A549 (cell line): ENCODE data around the gene JAKMIP1. TPM values are rescaled to one million over a fixed set of nuclear protein-coding genes. Genes with fewer than 3 reads are reported as not detected.
A peak's percentile ranks its signal among the peaks of the same experiment; 100 is the strongest.

Experiments used
- ATAC-seq, 2 experiments: fragments of 200-7000 bp in 1 of 2; fragments of >200 bp in 1 of 2; cut with Nextera tagmentation in 1 of 2; cut with Tn5 transposase in 1 of 2; 3 replicates each; pipeline versions ENCODE4 v1.8.0 to v1.9.1; 2018 to 2020; ENCODE audit warnings: mild to moderate bottlenecking in 1 of 2, moderate library complexity in 1 of 2
- CTCF ChIA-PET: fragments of 300-600 bp; sonication (Branson Sonifier 250); formaldehyde crosslinking; extraction: SDS; loops from one replicate; lab custom pipeline; 2021; ENCODE audit warnings: antibody characterized with exemption, inconsistent platforms; lab: Yijun Ruan, JAX
- POLR2A ChIA-PET: fragments of 350-600 bp; formaldehyde crosslinking; extraction: SDS; loops from one replicate; lab custom pipeline; 2021; ENCODE audit warnings: antibody characterized with exemption, inconsistent platforms; lab: Yijun Ruan, JAX
- DNase-seq, 2 experiments: peaks; one replicate each; pipeline versions ENCODE4 v3.0.0 to v3.0.0-alpha.2; 2011 to 2016; ENCODE audit warnings: low read depth in 1 of 2, low spot score in 1 of 2
- FAIRE-seq: peaks from 2 replicates; lab custom pipeline; 2011; peaks lifted over from hg19 to GRCh38; lab: Jason Lieb, UNC
- H3K27ac ChIP-seq, 2 experiments: fragments of >200 bp; sonication (Bioruptor Twin); formaldehyde crosslinking; 3 replicates each; pipeline ENCODE4 v1.5.1; 2016 to 2017
- H3K4me1 ChIP-seq: fragments of >200 bp; sonication (Bioruptor Twin); formaldehyde crosslinking; 3 replicates; pipeline ENCODE4 v1.6.1; 2016
- H3K4me2 ChIP-seq: fragments of >200 bp; sonication (Bioruptor Twin); formaldehyde crosslinking; 3 replicates; pipeline ENCODE4 v1.6.1; 2016
- H3K4me3 ChIP-seq: fragments of >200 bp; sonication (Bioruptor Twin); formaldehyde crosslinking; 3 replicates; pipeline ENCODE4 v1.5.1; 2016
- H3K9me3 ChIP-seq: fragments of >200 bp; sonication (Bioruptor Twin); formaldehyde crosslinking; 3 replicates; pipeline ENCODE4 v1.6.1; 2016
- BHLHE40 ChIP-seq: IDR thresholded peaks from 2 replicates; pipeline ENCODE4 v1.6.1; 2012; ENCODE audit warnings: low read depth, low read length, inconsistent platforms
- CBX8 ChIP-seq: fragments of 200-600 bp; sonication (generic); IDR thresholded peaks from 2 replicates; pipeline ENCODE4 v1.6.1; 2016
- CHD2 ChIP-seq: fragments of 150-350 bp; IDR thresholded peaks from 2 replicates; pipeline ENCODE4 v1.6.1; 2014; ENCODE audit warnings: low read length; ENCODE audit not compliant: partially characterized antibody
- ESRRA ChIP-seq: fragments of 150-350 bp; IDR thresholded peaks from 2 replicates; pipeline ENCODE4 v1.6.1; 2014; ENCODE audit warnings: mild to moderate bottlenecking, low read length, borderline replicate concordance
- FOSB ChIP-seq: fragments of 250-450 bp; sonication (Bioruptor Pico); IDR thresholded peaks from 2 replicates; pipeline ENCODE4 v1.5.0; 2020; ENCODE audit warnings: mild to moderate bottlenecking, moderate library complexity
- FOSL2 ChIP-seq, 2 experiments: fragments of 450-650 bp in 1 of 2; fragments of >200 bp in 1 of 2; sonication (Bioruptor Twin) in 1 of 2; formaldehyde crosslinking; IDR thresholded peaks; 2 replicates each; pipeline versions ENCODE4 v1.5.0 to v1.6.1; 2016 to 2020; ENCODE audit warnings: mild to moderate bottlenecking in 1 of 2, moderate library complexity in 1 of 2
- JUNB ChIP-seq: fragments of >200 bp; sonication (Bioruptor Twin); formaldehyde crosslinking; IDR thresholded peaks from 2 replicates; pipeline ENCODE4 v1.6.1; 2016
- KDM1A ChIP-seq: fragments of 200-600 bp; sonication (generic); IDR thresholded peaks from 2 replicates; pipeline ENCODE4 v1.6.1; 2016; ENCODE audit warnings: low read depth, mild to moderate bottlenecking
- MAFK ChIP-seq: fragments of 450-650 bp; IDR thresholded peaks from 2 replicates; pipeline ENCODE4 v1.6.1; 2014; ENCODE audit not compliant: partially characterized antibody
- PHF8 ChIP-seq: fragments of 200-600 bp; sonication (generic); IDR thresholded peaks from 2 replicates; pipeline ENCODE4 v1.6.1; 2016; ENCODE audit warnings: low read depth, mild to moderate bottlenecking, antibody characterized with exemption, moderate library complexity, borderline replicate concordance
- POLR2AphosphoS2 ChIP-seq: conservative IDR thresholded peaks from 2 replicates; pipeline ENCODE4 v1.6.1; 2012; ENCODE audit warnings: low read length, improper control_type of control experiment, inconsistent platforms
- RCOR1 ChIP-seq: fragments of 150-350 bp; IDR thresholded peaks from 2 replicates; pipeline ENCODE4 v1.6.1; 2014; ENCODE audit warnings: antibody characterized with exemption, low read length, low read depth
- RFX5 ChIP-seq: fragments of 450-650 bp; IDR thresholded peaks from 2 replicates; pipeline ENCODE4 v1.7.1; 2014; ENCODE audit warnings: antibody characterized with exemption, mild to moderate bottlenecking, moderate library complexity
- RNF2 ChIP-seq: fragments of 200-600 bp; sonication (generic); IDR thresholded peaks from 2 replicates; pipeline ENCODE4 v1.6.1; 2016; ENCODE audit warnings: low read depth, mild to moderate bottlenecking, antibody characterized with exemption, moderate library complexity, borderline replicate concordance
- SMC3 ChIP-seq: fragments of >200 bp; sonication (Bioruptor Twin); formaldehyde crosslinking; IDR thresholded peaks from 3 replicates; pipeline ENCODE4 v1.6.1; 2018; ENCODE audit warnings: inconsistent platforms
- ZFP36 ChIP-seq: fragments of 450-650 bp; IDR thresholded peaks from 2 replicates; pipeline ENCODE4 v1.6.1; 2014; ENCODE audit warnings: borderline replicate concordance; ENCODE audit not compliant: partially characterized antibody
- ZSCAN20 ChIP-seq: fragments of 250-450 bp; sonication (Bioruptor Pico); IDR thresholded peaks from 2 replicates; pipeline ENCODE4 v1.8.0; 2022; ENCODE audit warnings: mild to moderate bottlenecking, moderate library complexity
- WGBS: methylation state at CpG from one replicate; pipeline ENCODE4 v1.1.6; 2017; ENCODE audit errors: missing lambda C conversion rate; 5-methylcytosine and 5-hydroxymethylcytosine counted together
- polyA plus RNA-seq, 4 experiments: library from polyadenylated mRNA; depleted of rRNA in 3 of 4; stranded (reverse); fragments of >200 nt; fragmentation: RNase III in 1 of 4; extraction: RNeasy Plus Mini Kit Qiagen cat#74134 plus additional on column Dnase treatment in 1 of 4; gene quantifications; 2 replicates in 3 of 4; 3 replicates in 1 of 4; pipeline ENCODE4 v1.2.3, GENCODE V29; 2011 to 2017
- TF ChIP-seq, protein P1 (sequence below): fragments of >200 bp; sonication (Bioruptor Twin); formaldehyde crosslinking; IDR thresholded peaks from 3 replicates; pipeline ENCODE4 v1.5.1; 2016
- TF ChIP-seq, protein P2 (sequence below): fragments of 450-650 bp; IDR thresholded peaks from 2 replicates; pipeline ENCODE4 v1.6.1; 2014; ENCODE audit warnings: antibody characterized with exemption

JAKMIP1 gene
- polyA plus RNA-seq, 2 of the 4 experiments (the other 2 are of a cell fraction): not detected

- Histone ChIP-seq H3K9me3 (no peaks in the 10 kb centered on the region), H3K4me1 (no peaks in the 10 kb centered on the region)
- ATAC-seq: no peak
- 5% methylated on average over 4 of the region's 4 CpGs for WGBS
- CTCF ChIA-PET: no interaction called here
- TF ChIP-seq RNF2 (peak; percentile 73; the same call in 1 of the 2 replicates), CBX8 (peak; percentile 88)
- TF ChIP-seq, protein P1, sequence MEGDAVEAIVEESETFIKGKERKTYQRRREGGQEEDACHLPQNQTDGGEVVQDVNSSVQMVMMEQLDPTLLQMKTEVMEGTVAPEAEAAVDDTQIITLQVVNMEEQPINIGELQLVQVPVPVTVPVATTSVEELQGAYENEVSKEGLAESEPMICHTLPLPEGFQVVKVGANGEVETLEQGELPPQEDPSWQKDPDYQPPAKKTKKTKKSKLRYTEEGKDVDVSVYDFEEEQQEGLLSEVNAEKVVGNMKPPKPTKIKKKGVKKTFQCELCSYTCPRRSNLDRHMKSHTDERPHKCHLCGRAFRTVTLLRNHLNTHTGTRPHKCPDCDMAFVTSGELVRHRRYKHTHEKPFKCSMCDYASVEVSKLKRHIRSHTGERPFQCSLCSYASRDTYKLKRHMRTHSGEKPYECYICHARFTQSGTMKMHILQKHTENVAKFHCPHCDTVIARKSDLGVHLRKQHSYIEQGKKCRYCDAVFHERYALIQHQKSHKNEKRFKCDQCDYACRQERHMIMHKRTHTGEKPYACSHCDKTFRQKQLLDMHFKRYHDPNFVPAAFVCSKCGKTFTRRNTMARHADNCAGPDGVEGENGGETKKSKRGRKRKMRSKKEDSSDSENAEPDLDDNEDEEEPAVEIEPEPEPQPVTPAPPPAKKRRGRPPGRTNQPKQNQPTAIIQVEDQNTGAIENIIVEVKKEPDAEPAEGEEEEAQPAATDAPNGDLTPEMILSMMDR: no peak
- TF ChIP-seq, all 56 proteins: peak for 2
- Histone ChIP-seq H3K4me2 (no peak overlapping the region), H3K27ac (no peak overlapping the region), H3K4me3 (no peak overlapping the region)
- DNase-seq (no peak), FAIRE-seq (no peak)
- POLR2A ChIA-PET: no interaction called here
Measured at GRCh38 chr4:6183740-6184139, 16.6 kb downstream of the JAKMIP1 start.

DNA sequence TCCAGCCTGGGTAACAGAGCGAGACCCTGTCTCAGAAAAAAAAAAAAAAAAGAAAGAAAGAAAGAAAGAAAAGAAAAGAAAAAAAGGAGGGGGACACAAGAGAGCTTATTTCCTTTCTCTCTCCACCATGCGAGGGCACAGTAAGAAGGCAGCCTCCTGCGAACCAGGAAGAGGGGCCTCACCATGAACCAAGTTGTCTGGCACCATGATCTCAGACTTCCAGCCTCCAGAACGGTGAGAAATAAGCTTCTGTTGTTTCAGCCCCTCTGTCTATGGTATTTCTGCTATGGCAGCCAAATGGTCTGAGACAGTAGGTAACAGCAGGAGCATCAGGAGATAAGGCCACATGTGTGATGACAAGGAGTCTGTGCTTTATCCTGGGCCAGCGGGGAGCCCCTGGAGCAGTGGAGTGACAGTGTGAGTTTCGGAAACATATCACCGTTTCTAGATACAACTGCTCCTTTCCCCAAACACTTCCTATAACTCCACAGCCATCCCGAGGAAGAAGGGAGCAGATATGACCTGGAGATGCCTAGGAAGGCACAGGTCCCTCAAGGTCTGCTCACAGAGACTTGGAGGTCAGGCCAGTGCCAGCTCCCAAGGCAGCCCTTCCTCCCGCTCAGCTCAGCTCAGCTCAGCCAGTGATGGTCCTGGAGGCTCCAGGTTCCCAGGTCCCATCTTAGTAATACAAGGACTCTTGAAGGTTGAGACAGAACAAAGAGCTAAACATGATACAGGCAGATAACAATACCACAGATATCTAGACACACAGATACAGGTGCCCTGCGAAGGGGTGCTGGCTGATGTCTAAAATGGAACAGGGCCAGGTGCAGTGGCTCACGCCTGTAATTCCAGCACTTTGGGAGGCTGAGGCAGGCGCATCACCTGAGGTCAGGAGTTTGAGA lies 17.7 kb downstream of the JAKMIP1 start:
- DNase-seq (no peak), FAIRE-seq (no peak), ATAC-seq (no peak)
- H3K4me1 ChIP-seq: no peaks in the 10 kb centered on the region; the same call in 2 of the 3 replicates
- TF ChIP-seq FOSB (CRISPR knock-in tag): no peak
- CTCF ChIA-PET: no interaction called here
- H3K27ac ChIP-seq: no peak overlapping the region
- H3K4me2 ChIP-seq: no peak overlapping the region
- no peak overlapping the region for H3K4me3 ChIP-seq
- H3K9me3 ChIP-seq: no peaks in the 10 kb centered on the region
- 33% methylated on average over 9 of the region's 12 CpGs for WGBS
- POLR2A ChIA-PET: no interaction called here

DNA sequence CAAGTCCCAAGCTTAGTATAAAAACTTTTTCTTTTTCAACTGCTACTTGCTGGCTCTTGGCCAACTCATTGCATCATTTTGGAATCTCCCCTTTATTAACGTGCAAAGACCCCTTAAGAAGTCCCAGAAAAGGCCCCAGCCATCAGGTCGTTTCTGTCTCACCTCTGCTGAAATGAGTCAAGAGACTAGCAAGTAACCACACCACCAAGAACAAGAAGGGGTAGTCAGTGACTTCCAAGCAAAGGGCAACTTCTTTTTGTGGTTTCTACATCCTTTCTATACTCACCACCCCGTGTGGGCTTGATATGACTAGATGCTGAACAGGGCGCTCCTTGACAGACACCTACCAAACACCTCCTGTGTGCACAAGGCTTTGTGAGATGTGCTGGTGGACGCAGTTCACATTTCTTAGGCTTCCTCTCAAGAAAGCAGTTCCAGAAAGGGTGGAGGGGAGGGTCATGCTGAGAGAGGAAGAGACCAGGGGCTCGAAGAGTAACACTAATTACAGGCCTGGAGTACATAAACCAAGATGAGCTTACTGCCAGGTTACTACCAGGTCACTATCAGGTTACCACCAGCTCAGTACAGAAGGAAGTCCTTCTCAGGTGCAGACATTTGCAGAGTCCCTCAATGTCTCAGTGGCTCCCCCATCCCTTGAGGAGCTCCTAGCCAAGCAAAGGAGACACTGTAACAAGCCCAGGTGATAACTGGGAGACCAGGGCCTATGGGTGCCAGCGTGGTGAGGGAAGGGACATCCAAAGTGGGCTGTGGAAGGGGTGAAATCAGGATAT lies 19.3 kb downstream of the JAKMIP1 start:
- POLR2A ChIA-PET: no interaction called here
- ATAC-seq: no peak; a peak in 1 of 6 replicates

GRCh38 chr4:6179362-6179761 lies 21.0 kb downstream of the JAKMIP1 start:
- Histone ChIP-seq H3K9me3 (no peaks in the 10 kb centered on the region), H3K4me1 (no peaks in the 10 kb centered on the region; the same call in 2 of the 3 replicates), H3K4me2 (no peak overlapping the region), H3K27ac (no peak overlapping the region), H3K4me3 (no peak overlapping the region)
- WGBS: no CpG with 5 or more reads among the region's 1 CpG
- DNase-seq (no peak), FAIRE-seq (no peak), ATAC-seq (no peak)
- POLR2A ChIA-PET: no interaction called here
- CTCF ChIA-PET: no interaction called here
- TF ChIP-seq ZSCAN20 (CRISPR knock-in tag): no peak
- no peak for TF ChIP-seq ZFP36
- no peak for TF ChIP-seq POLR2AphosphoS2
- TF ChIP-seq PHF8: no peak

More for the DNA sequence above, 19.3 kb downstream of the JAKMIP1 start:
- H3K4me1 ChIP-seq: no peaks in the 10 kb centered on the region; the same call in 2 of the 3 replicates
- H3K9me3 ChIP-seq: no peaks in the 10 kb centered on the region
- no peak overlapping the region for H3K27ac ChIP-seq
- FAIRE-seq (no peak), DNase-seq (no peak)
- TF ChIP-seq SMC3: no peak
- WGBS: 18% methylated on average over 7 of the region's 7 CpGs
- H3K4me3 ChIP-seq: no peak overlapping the region
- CTCF ChIA-PET: interaction anchor here (1.1 kb wide), 1 partner anchor 19 kb away, joined by 3 read pairs; the partner anchor contains the start of gene JAKMIP1
- H3K4me2 ChIP-seq: no peak overlapping the region

DNA sequence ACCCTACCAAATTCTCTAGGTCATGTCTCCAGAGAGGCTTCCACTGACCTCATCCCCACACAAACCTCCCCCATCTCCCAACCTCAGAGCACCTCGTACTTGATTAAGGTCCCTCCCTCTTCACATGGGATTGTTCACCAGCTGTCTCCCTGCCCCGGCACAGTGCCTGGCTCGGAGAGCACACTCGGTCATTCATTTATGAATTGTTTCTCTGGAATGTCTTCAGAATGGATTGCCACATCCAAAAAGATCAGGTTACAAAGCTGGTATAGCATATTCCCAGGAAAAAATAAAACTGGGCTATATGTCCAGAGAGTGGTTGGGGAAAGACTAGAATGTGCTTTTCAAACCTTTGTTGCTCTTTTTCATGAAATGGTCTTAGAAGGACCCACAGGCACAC lies 21.6 kb downstream of the JAKMIP1 start:
- 0 out of 3 replicates have a peak overlapping the region, but pooled peaks have one; percentile 17 for H3K4me2 ChIP-seq
- no peak overlapping the region for H3K4me3 ChIP-seq
- no peaks in the 10 kb centered on the region for H3K9me3 ChIP-seq
- CTCF ChIA-PET: no interaction called here
- DNase-seq (no peak), ATAC-seq (no peak), FAIRE-seq (no peak)
- POLR2A ChIA-PET: no interaction called here
- WGBS: 4% methylated on average over 4 of the region's 4 CpGs
- no peaks in the 10 kb centered on the region; the same call in 2 of the 3 replicates for H3K4me1 ChIP-seq
- no peak overlapping the region for H3K27ac ChIP-seq
- no peak for TF ChIP-seq ZSCAN20 (CRISPR knock-in tag)
- TF ChIP-seq KDM1A: no peak
- TF ChIP-seq CHD2: no peak
- no peak for TF ChIP-seq ESRRA
- TF ChIP-seq RNF2: no peak
- no peak for TF ChIP-seq RFX5
- no peak for TF ChIP-seq RCOR1
- TF ChIP-seq BHLHE40: no peak
- no peak for TF ChIP-seq MAFK
- no peak for TF ChIP-seq FOSL2 (IDR thresholded peaks at IDR 0.05)
- TF ChIP-seq FOSL2 (CRISPR knock-in tag; IDR thresholded peaks at IDR 0.05): no peak
- no peak for TF ChIP-seq JUNB
- TF ChIP-seq, protein P2, sequence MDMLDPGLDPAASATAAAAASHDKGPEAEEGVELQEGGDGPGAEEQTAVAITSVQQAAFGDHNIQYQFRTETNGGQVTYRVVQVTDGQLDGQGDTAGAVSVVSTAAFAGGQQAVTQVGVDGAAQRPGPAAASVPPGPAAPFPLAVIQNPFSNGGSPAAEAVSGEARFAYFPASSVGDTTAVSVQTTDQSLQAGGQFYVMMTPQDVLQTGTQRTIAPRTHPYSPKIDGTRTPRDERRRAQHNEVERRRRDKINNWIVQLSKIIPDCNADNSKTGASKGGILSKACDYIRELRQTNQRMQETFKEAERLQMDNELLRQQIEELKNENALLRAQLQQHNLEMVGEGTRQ: no peak
